Left lung (tissue), 10 donors: Measurements from ENCODE around the gene TP53INP2. TPM values are rescaled to one million over a fixed set of nuclear protein-coding genes. Genes with fewer than 3 reads are reported as not detected.

Source experiments
- ATAC-seq: fragments of 200-7000 bp; cut with Tn5 transposase; one replicate; pipeline ENCODE4 v1.9.1; 2020; ENCODE audit warnings: moderate library complexity
- DNase-seq, 4 donors: peaks; one replicate each; pipeline ENCODE4 v3.0.0-alpha.2; 2013 to 2020
- H3K27ac ChIP-seq, 2 donors: fragments of 200-600 bp; sonication (generic) in 1 of 2; one replicate each; pipeline versions ENCODE4 v1.5.0 to v1.8.0; 2020 to 2021
- H3K27me3 ChIP-seq, 2 donors: fragments of 200-600 bp; sonication (generic) in 1 of 2; one replicate each; pipeline versions ENCODE4 v1.5.0 to v1.8.0; 2020 to 2021
- H3K36me3 ChIP-seq, 2 donors: fragments of 200-600 bp; sonication (generic) in 1 of 2; one replicate each; pipeline versions ENCODE4 v1.5.0 to v1.8.0; 2020 to 2021
- H3K4me1 ChIP-seq, 2 donors: fragments of 200-600 bp; one replicate each; pipeline ENCODE4 v1.8.0; 2021
- H3K4me3 ChIP-seq, 2 donors: fragments of 200-600 bp; sonication (generic) in 1 of 2; one replicate each; pipeline versions ENCODE4 v1.5.0 to v1.8.0; 2020 to 2021; ENCODE audit warnings: mild to moderate bottlenecking in 1 of 2
- H3K9me3 ChIP-seq, 2 donors: fragments of 200-600 bp; sonication (generic) in 1 of 2; one replicate each; pipeline versions ENCODE4 v1.5.0 to v1.8.0; 2020 to 2021
- intact Hi-C, 2 donors: fragments of 100-400 bp; cut with DNase I; formaldehyde crosslinking; loops; one replicate each; pipeline versions ENCODE4 v1.11.2 to v1.14.2; 2022
- polyA plus RNA-seq, 6 donors: library from polyadenylated mRNA; unstranded; fragments of 120-200 nt; gene quantifications; one replicate each; pipeline ENCODE4 v1.2.1, GENCODE V29; 2013; ENCODE audit not compliant: insufficient read length in 6 of 6
- total RNA-seq, 2 donors: library from RNA; stranded (reverse); fragmentation: NEBNext Ultra II Directional; extraction: Animal tissue kit (Norgen Biotek cat#: 25700); gene quantifications; one replicate each; pipeline ENCODE4 v1.2.1, GENCODE V29; 2021
- TF ChIP-seq, protein P1 (sequence below), 2 donors: fragments of 200-600 bp; sonication (generic) in 1 of 2; IDR thresholded peaks; one replicate each; pipeline versions ENCODE4 v1.5.0 to v1.8.0; 2021; ENCODE audit warnings: antibody characterized with exemption in 2 of 2
- donor health status: DM: no; HTN: yes; CAD: no.
- donor health status: DM: no; HTN: no; CAD: no.

TP53INP2 gene
- total and polyA plus RNA-seq, 8 donors, result 5.8 to 41.5 (median 6.9) TPM

DNA sequence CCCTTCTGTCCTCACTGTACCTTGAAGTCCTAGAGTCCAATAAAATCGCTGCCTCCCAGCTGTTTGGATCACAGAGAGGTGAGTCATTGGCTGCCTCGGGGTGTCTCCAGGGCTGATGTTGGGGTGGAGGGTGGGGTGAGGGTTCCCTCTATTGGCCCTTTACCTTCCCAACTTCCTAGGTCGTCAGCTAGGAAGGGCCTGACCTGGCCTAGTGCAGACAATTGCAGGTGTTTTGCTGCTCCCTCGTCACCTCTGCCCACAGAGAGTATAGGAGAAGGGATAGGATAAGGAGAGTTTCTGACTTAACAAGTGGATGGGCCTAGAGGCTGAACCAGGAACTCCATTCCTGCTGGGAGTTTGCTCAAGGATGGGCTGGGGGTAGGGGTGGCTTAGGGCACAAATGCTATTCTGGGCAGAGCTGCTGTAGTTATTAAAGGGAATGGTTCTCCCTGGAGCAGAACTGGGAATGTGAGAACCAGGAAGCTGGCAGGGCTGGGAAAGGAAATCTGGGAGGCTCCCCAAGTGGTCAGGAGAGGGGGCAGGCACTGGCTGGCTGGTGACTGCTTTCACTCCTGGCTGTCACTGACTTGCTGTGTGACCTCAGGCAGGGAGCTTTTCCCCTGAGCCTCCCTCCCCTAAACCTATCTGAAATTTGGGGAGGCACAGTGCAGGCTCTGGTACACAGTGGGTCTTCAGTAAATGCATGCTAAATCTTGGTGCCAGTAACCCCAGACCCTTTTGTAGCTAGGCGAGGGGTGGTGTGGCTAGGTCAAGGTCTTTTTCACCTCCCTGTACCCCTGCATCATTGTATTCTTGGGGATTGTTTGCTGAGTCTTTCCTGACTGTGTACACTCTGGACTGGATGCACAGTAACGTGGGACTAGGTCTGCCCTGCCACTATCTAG, 1.5 kb downstream of the TP53INP2 start:
- peak; percentile 2 for ATAC-seq
- TF ChIP-seq, protein P1, sequence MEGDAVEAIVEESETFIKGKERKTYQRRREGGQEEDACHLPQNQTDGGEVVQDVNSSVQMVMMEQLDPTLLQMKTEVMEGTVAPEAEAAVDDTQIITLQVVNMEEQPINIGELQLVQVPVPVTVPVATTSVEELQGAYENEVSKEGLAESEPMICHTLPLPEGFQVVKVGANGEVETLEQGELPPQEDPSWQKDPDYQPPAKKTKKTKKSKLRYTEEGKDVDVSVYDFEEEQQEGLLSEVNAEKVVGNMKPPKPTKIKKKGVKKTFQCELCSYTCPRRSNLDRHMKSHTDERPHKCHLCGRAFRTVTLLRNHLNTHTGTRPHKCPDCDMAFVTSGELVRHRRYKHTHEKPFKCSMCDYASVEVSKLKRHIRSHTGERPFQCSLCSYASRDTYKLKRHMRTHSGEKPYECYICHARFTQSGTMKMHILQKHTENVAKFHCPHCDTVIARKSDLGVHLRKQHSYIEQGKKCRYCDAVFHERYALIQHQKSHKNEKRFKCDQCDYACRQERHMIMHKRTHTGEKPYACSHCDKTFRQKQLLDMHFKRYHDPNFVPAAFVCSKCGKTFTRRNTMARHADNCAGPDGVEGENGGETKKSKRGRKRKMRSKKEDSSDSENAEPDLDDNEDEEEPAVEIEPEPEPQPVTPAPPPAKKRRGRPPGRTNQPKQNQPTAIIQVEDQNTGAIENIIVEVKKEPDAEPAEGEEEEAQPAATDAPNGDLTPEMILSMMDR (IDR thresholded peaks at IDR 0.05), result peak in 1 of 2 donors; percentile 8
- Histone ChIP-seq H3K36me3 (no peaks in the 10 kb centered on the region), H3K27me3 (peaks cover 0 to 4% of the 10 kb centered on the region in 2 donors), H3K27ac (peak overlapping the region; percentile 100), H3K9me3 (no peaks in the 10 kb centered on the region), H3K4me1 (peaks cover 9 to 49% of the 10 kb centered on the region in 2 donors), H3K4me3 (peak overlapping the region; percentile 72 to 76)
- DNase-seq, result peak in 1 of 4 donors; percentile 51
- intact Hi-C loops, result loop anchor here in 1 of 2 donors (10.0 kb wide), 1 partner anchor 171 kb away; no protein-coding TSS in a partner anchor

DNA sequence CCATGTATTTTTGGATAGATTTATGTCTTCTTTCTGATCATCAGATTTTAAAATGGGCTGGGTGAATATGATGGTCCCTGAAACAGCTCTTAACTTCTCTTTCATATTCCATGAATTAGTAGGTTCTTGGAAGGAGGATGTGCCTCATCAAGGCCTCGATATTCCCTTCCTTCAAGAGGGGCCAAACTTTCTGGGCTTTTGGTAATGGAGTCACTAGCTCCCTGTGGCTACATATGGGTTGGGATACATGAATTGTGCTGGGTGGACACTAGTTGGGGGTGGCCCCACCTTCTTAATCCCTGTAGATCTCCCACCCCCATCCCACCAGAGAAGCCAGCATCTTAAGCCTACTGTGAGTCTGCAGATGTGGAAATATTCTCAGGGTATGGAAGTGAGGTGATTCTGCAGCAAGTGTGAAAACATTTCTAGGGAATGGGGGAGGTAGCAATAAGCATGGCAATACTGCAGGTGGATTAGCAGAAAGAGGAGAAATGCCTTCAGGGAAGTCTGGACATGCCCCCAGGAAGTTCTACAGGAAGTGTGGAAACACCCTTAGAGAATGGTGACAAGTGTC, 2.2 kb downstream of the TP53INP2 start:
- peak overlapping the region; percentile 100 for H3K27ac ChIP-seq
- H3K27me3 ChIP-seq, result peaks cover 0 to 4% of the 10 kb centered on the region in 2 donors
- intact Hi-C loops, result loop anchor here in 1 of 2 donors (10.0 kb wide), 1 partner anchor 172 kb away; no protein-coding TSS in a partner anchor
- H3K4me1 ChIP-seq, result peaks cover 9 to 51% of the 10 kb centered on the region in 2 donors
- DNase-seq (no peak), ATAC-seq (no peak)
- no peaks in the 10 kb centered on the region for H3K36me3 ChIP-seq
- TF ChIP-seq, protein P1 (IDR thresholded peaks at IDR 0.05), result no peak
- no peak overlapping the region for H3K4me3 ChIP-seq
- H3K9me3 ChIP-seq, result no peaks in the 10 kb centered on the region

- TF ChIP-seq, protein P1 (IDR thresholded peaks at IDR 0.05), result no peak
- intact Hi-C loops, result loop anchor here in 1 of 2 donors (10.0 kb wide), 1 partner anchor 172 kb away; no protein-coding TSS in a partner anchor
- H3K27ac ChIP-seq, result peak overlapping the region in 1 of 2 donors; percentile 100
- H3K27me3 ChIP-seq, result peaks cover 0 to 4% of the 10 kb centered on the region in 2 donors
- no peak overlapping the region for H3K4me3 ChIP-seq
- ATAC-seq, result no peak
- H3K9me3 ChIP-seq, result no peaks in the 10 kb centered on the region
- H3K36me3 ChIP-seq, result no peaks in the 10 kb centered on the region
- H3K4me1 ChIP-seq, result peaks cover 9 to 51% of the 10 kb centered on the region in 2 donors
- no peak for DNase-seq
Observed at GRCh38 chr20:34706912-34707784, 3.0 kb downstream of the TP53INP2 start.

DNA sequence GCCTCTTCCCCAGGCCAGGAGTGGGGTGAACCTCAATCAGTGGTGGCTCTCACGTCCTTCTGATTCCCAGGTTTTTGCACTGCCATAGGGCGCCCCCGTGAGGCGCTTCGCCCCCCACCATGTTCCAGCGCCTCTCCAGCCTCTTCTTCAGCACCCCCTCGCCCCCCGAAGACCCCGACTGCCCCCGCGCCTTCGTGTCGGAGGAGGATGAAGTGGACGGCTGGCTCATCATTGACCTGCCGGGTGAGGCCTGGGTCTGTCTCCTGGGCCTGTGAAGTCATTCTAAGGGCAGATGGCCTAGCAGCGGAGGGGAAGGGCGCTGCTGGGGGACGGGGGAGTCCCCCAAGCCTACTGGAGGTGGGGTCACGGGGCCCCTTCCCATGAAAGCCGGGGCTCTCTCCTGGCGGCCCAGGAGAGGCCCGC, 4.5 kb downstream of the TP53INP2 start:
- DNase-seq (peak in 3 of 4 donors; percentile 51 to 86 (median 55)), ATAC-seq (peak; percentile 4)
- Histone ChIP-seq H3K4me3 (peak overlapping the region; percentile 78 to 87), H3K4me1 (peaks cover 9 to 52% of the 10 kb centered on the region in 2 donors), H3K9me3 (no peaks in the 10 kb centered on the region), H3K27me3 (peaks cover 0 to 4% of the 10 kb centered on the region in 2 donors), H3K27ac (peak overlapping the region; percentile 76 to 89), H3K36me3 (peaks cover 0 to 12% of the 10 kb centered on the region in 2 donors)
- intact Hi-C loops, result loop anchor here in 1 of 2 donors (10.0 kb wide), 1 partner anchor 174 kb away; no protein-coding TSS in a partner anchor
- TF ChIP-seq, protein P1 (IDR thresholded peaks at IDR 0.05), result peak; percentile 33 to 47
